Frontal cortex (tissue), 4 donors: ENCODE measurements around the gene SGMS1. TPM values are rescaled to one million over a fixed set of nuclear protein-coding genes. Genes with fewer than 3 reads are reported as not detected.

Experiments
- DNase-seq, 2 donors: peaks; one replicate each; pipeline ENCODE4 v3.0.0; 2012; ENCODE audit warnings: low spot score in 2 of 2
- FAIRE-seq: peaks from 2 replicates; lab custom pipeline; 2012; peaks lifted over from hg19 to GRCh38; lab: Jason Lieb, UNC
- total RNA-seq: library from RNA; depleted of rRNA; stranded (reverse); fragments of >200 nt; gene quantifications from one replicate; pipeline ENCODE4 v1.2.3, GENCODE V29; 2014
- donor health status: control.
- donor health status: control.
- donor health status: control.

Gene SGMS1
- total RNA-seq, 1 donor from 2014 or later = 35.1 TPM

- FAIRE-seq (no peak), DNase-seq (no peak)
Measured at GRCh38 chr10:50310560-50311174, 313.1 kb downstream of the SGMS1 start.

GRCh38 chr10:50309342-50309741 lies 314.4 kb downstream of the SGMS1 start:
- no peak for FAIRE-seq
- DNase-seq = no peak

GRCh38 chr10:50304660-50305059 lies 319.1 kb downstream of the SGMS1 start:
- FAIRE-seq = no peak
- DNase-seq = no peak

DNA sequence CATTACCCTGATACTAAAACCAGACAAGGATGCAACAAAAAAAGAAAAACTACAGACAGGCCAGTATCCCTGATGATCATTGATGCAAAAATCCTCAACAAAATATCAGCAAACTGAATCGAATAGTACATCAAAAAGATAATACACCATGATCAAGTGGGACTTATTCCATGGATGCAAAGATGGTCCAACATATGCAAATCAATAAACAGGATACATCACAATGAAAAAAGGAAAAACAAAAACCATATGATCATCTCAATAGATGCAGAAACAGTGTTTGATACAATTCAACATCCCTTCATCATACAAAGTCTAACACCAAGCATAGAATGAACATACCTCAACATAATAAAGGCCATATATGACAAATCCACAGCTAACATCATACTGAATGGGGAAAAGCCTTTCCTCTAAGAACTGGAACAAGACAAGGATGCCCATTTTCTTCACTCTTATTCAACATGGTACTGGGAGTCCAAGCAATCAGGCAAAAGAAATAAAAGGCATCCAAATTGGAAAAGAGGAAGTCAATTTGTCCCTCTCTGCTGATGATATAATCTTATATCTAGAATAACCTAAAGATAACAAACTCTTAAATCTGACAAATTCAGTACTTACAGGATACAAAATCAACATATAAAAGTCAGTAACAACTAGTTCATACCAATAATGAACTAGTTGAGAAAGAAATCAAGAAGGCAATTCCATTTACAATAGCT lies 323.6 kb downstream of the SGMS1 start:
- FAIRE-seq (no peak), DNase-seq (no peak)

- no peak for DNase-seq
Measured at GRCh38 chr10:50295367-50295766, 328.4 kb downstream of the SGMS1 start.

DNA sequence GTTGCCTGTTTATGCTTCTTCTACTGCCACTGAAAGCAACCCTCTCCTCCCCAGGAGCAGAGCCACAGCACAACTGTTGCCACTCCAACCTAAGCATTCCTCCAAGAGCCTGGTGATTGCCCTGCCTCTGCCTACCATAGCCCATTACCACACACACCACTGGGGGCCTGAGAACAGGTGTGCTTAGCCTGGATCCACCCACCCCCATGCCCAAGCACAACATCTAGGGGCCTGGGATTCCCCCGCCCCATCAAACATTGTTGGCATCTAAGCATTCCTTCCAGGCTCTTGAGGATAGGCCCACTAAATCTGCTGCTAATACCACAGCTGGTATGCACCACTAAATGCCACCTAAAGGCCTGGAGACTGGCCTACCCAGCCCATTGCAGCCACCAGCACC lies 329.2 kb downstream of the SGMS1 start:
- FAIRE-seq (no peak), DNase-seq (no peak)

More at GRCh38 chr10:50295367-50295766, 328.4 kb downstream of the SGMS1 start:
- peak; percentile 64 for FAIRE-seq

DNA sequence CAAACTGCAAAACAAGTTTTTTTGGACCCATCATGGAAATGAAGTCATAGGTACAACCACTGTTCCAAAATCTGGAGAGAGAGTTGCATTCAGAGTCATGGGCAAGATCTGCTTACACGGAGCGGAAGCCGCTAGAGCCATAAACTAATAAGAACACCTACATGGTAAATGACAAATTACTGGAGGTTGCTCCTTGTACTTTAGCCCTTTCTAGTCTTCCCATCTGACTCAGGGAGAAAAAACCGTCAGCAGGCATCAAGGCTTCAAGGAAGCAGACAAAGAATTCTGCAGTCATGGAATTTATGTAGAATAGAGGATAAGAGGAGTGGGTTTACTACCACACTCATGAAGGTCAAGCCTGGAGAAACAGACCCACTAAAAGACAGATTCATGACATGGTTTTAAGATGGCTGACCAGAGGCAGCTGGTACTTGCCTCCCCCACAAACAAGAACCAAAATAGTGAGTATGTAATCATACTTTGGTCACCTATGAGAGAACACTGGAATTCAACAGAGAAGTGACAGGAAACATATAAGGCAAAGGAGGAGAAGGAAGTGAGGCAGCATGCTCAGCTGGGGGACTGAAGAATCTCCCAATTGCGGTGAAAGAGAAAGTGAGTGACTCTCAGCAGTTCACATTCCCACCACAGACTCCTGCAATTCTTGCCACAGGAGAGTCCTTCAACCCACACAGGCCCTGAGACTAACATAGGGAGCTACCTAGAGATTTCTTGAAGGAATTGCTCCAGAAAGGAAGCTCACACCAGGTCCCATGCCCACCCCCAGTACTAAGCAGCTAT lies 330.0 kb downstream of the SGMS1 start:
- DNase-seq (no peak), FAIRE-seq (no peak)

DNA sequence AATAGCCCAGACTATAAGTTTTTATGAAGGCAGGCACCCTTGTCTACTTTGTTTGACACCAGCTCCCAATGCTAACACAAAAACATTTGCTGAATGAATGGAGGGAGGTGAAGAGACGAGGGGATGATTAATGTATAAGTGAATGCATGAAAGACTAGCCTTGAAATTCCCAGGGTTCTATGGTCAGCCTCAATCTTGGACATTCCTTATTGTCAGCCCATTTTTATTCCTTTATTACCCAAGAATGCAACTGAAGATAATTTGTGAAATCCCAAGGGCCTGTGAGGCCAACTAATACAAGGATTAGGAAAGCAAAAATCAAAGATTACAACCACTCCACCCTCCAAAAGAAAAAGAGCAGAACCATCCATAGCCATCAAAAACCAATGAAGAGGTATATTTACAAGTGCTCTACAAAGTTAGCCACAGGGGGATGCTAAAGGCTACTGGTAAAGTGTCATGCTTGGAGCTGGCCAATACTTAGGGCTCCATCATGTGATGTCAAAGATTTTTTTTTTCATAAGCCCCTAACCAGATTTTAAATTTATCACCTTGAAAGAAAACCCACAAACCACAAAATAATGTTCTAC lies 332.4 kb downstream of the SGMS1 start:
- no peak for DNase-seq
- FAIRE-seq = no peak

DNA sequence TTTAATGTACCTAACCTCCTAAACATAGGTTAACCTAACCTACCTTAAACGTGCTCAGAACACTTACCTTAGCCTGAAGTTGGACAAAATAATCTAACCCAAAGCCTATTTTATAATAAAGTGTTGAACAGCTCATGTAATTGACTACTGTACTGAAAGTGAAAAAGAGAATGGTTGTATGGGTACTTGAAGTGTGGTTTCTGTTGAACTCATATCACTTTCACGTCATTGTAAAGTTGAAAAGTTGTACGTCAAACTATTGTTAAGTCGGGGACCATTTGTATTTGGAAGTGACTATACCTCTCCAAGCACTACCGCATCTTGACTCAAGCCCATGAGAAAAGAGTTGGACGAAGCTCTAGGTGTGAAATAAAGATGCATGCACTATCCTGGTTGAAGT lies 334.6 kb downstream of the SGMS1 start:
- FAIRE-seq = no peak

GRCh38 chr10:50286996-50287803 lies 336.6 kb downstream of the SGMS1 start:
- no peak for FAIRE-seq
- DNase-seq = no peak

More for the DNA sequence above, 334.6 kb downstream of the SGMS1 start:
- DNase-seq = no peak

DNA sequence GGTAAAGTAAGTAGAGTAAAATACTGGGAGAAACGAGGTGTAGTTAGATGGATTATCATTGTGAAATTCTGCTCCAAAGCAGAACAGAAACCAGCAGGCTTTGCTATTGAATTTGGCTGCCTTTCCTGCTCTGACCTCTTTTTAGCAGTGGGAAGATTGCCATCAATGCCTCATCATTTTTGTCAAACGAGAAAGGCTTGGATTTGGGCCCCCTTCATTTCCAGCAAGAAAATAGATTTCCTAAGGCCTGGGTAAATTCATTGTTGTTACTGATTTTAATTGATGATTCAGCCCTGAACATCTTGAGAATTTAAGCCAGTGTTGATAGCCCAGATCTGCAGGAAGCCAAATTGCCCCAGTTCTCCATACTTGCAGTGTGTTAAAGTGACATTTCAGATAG lies 337.2 kb downstream of the SGMS1 start:
- DNase-seq = peak in 1 of 2 donors; percentile 12
- FAIRE-seq = no peak

- no peak for DNase-seq
- no peak for FAIRE-seq
Measured at GRCh38 chr10:50281967-50282522, 341.7 kb downstream of the SGMS1 start.

DNA sequence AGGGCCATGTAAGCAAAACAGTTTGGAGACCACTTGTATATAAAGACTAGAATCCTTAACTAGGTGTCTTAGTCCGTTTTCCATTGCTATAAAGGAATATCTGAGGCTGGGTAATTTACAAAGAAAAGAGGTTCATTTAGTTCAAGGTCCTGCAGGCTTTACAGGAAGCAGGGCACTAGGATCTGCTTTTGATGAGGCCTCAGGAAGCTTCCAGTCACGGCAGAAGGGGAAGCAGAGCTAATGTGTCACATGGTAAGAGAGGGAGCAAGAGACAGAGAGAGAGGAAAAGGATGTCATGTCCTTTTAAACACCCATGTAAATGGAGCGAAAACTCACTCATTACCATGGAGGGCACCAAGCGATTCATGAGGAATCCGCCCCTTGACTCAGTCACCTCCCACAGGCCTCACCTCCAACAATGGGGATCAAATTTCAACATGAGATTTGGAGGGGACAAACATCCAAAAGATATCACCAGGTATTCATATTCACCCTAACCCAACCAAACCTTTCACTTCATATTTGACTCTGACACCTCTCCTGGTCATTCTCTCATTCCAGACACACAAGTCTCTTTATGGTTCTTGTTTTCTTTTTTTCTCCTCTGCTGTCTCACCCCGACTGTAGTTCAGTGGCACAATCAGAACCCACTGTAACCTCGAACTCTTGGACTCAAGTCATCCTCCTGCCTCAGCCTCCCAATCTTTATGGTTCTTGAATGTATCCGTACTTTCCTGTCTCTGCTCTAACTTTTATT lies 342.4 kb downstream of the SGMS1 start:
- FAIRE-seq (no peak), DNase-seq (no peak)

GRCh38 chr10:50280049-50280841 lies 343.5 kb downstream of the SGMS1 start:
- FAIRE-seq (no peak), DNase-seq (no peak)

DNA sequence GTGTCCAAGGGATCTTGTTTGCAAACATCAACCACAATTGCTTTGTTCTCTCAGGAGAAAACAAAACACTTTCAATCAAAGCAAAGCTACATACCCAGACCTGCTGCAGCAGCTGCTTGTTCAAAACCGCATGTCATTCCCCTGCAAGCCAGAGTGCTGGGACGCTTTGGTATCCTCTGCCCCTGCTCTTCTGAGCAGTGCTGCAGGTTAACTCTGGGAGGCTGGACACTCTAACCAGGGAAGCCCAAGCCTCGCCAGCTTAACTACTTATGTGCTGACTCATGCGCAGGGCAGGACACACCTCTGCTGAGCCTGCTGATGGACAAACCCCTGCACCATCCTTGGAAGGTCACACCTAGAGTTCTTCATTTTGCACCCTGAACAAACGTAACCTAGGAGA lies 344.3 kb downstream of the SGMS1 start:
- no peak for FAIRE-seq
- DNase-seq = no peak

GRCh38 chr10:50275650-50276235 lies 348.0 kb downstream of the SGMS1 start:
- FAIRE-seq = no peak
- no peak for DNase-seq

DNA sequence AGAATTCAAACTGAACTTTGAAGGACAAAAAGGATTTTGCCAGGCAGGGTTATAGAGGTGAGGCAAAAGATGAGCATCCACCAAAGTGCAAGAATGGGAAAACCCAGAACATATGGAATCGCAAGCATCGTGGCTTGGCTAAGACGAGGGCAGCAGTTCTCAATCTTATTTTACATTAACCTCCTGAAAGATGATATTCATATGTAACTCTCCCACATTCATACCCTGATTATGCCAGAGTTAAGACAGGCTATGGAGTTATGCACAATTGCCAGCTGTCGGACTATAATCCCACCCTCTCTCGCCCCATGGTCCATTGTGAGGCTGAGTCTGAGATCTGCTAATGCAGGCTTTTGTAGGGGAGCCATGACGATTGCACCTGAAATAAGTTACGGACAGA lies 351.2 kb downstream of the SGMS1 start:
- FAIRE-seq (no peak), DNase-seq (no peak)
